Measurements from ENCODE around the gene SAMD9L.

SAMD9L gene

GRCh38 chr7:93148144-93148543 is at the start of gene SAMD9L:
TSS of gene SAMD9L (minus strand) at chr7:93148385. CDS start at chr7:93135971, 12,414 bp downstream.
- no peak for DNase-seq

- DNase-seq, result no peak
These were observed 48.2 kb upstream of the SAMD9L start for GRCh38 chr7:93196336-93196735.

GRCh38 chr7:93194386-93194785 is 46.2 kb upstream of the SAMD9L start:
- DNase-seq, result no peak

- DNase-seq, result no peak
These were observed 40.9 kb upstream of the SAMD9L start for GRCh38 chr7:93188870-93189634.

- DNase-seq, result no peak
These were observed 37.3 kb upstream of the SAMD9L start for GRCh38 chr7:93185303-93186027.

GRCh38 chr7:93179173-93179572 is 31.0 kb upstream of the SAMD9L start:
- no peak for DNase-seq

- DNase-seq, result no peak
These were observed 30.0 kb upstream of the SAMD9L start for GRCh38 chr7:93178213-93178612.

GRCh38 chr7:93176992-93177580 is 28.9 kb upstream of the SAMD9L start:
- no peak for DNase-seq

GRCh38 chr7:93175219-93175618 is 27.0 kb upstream of the SAMD9L start:
- no peak for DNase-seq

GRCh38 chr7:93172683-93173082 is 24.5 kb upstream of the SAMD9L start:
- DNase-seq, result no peak

GRCh38 chr7:93171606-93172226 is 23.5 kb upstream of the SAMD9L start:
- no peak for DNase-seq

- DNase-seq, result no peak
These were observed 17.3 kb upstream of the SAMD9L start for GRCh38 chr7:93165447-93165846.

- no peak for DNase-seq
These were observed 16.6 kb upstream of the SAMD9L start for GRCh38 chr7:93164766-93165165.

- DNase-seq, result no peak
These were observed 13.1 kb upstream of the SAMD9L start for GRCh38 chr7:93161181-93161762.

- no peak for DNase-seq
These were observed 12.2 kb upstream of the SAMD9L start for GRCh38 chr7:93160410-93160809.

- no peak for DNase-seq
These were observed 11.3 kb upstream of the SAMD9L start for GRCh38 chr7:93159490-93159889.

GRCh38 chr7:93156884-93157283 is 8.7 kb upstream of the SAMD9L start:
- no peak for DNase-seq

- DNase-seq, result no peak
These were observed 2.1 kb upstream of the SAMD9L start for GRCh38 chr7:93150200-93150835.

GRCh38 chr7:93148727-93149126 is 542 bp upstream of the SAMD9L start:
- DNase-seq, result no peak

- DNase-seq, result peak; percentile 18
These were observed 822 bp downstream of the SAMD9L start for GRCh38 chr7:93147363-93147762.

GRCh38 chr7:93146472-93147141 is 1.6 kb downstream of the SAMD9L start:
- no peak for DNase-seq

GRCh38 chr7:93146036-93146435 is 2.1 kb downstream of the SAMD9L start:
- DNase-seq, result no peak

Data from activated CD4-positive, alpha-beta T cell treated with anti-CD3 and anti-CD28 coated beads for 1 hour (primary cell).